Measurements from ENCODE around the gene VAV3. TPM values are rescaled to one million over a fixed set of nuclear protein-coding genes. Genes with fewer than 3 reads are reported as not detected.

Gene VAV3
- total RNA-seq, 2 donors from 2014 or later = 6.9 to 7.7 TPM

- TF ChIP-seq CTCF (IDR thresholded peaks at IDR 0.05) = no peak
- no peak overlapping the region for H3K27ac ChIP-seq
- H3K9me3 ChIP-seq = no peaks in the 10 kb centered on the region
- no peaks in the 10 kb centered on the region for H3K36me3 ChIP-seq
- no peak overlapping the region for H3K4me3 ChIP-seq
- ATAC-seq (ENCODE audit: insufficient number of reproducible peaks, low FRiP score, low read depth) = no peak
- no peaks in the 10 kb centered on the region for H3K27me3 ChIP-seq (replicated peaks; ENCODE audit: insufficient read depth)
- peaks cover 0 to 8% of the 10 kb centered on the region in 2 donors for H3K4me1 ChIP-seq (ENCODE audit: control insufficient read depth in 1 of 2, low read depth in 2 of 2)
- DNase-seq (ENCODE audit: low spot score) = no peak
Observed at GRCh38 chr1:107939256-107939655, 25.7 kb downstream of the VAV3 start.

- TF ChIP-seq CTCF (IDR thresholded peaks at IDR 0.05) = no peak
- H3K4me1 ChIP-seq (ENCODE audit: control insufficient read depth in 1 of 2, low read depth in 2 of 2) = peaks cover 0 to 8% of the 10 kb centered on the region in 2 donors
- no peaks in the 10 kb centered on the region for H3K9me3 ChIP-seq
- ATAC-seq (ENCODE audit: insufficient number of reproducible peaks, low FRiP score, low read depth) (no peak), DNase-seq (ENCODE audit: low spot score) (no peak)
- no peak overlapping the region for H3K4me3 ChIP-seq
- H3K27ac ChIP-seq = no peak overlapping the region
- H3K36me3 ChIP-seq = no peaks in the 10 kb centered on the region
- no peaks in the 10 kb centered on the region for H3K27me3 ChIP-seq (replicated peaks; ENCODE audit: insufficient read depth)
Observed at GRCh38 chr1:107936498-107937481, 28.2 kb downstream of the VAV3 start.

- no peak for DNase-seq (ENCODE audit: low spot score)
- TF ChIP-seq CTCF (IDR thresholded peaks at IDR 0.05) = no peak
- no peak for ATAC-seq (ENCODE audit: insufficient number of reproducible peaks, low FRiP score, low read depth)
- H3K27ac ChIP-seq = no peak overlapping the region
- H3K4me3 ChIP-seq = no peak overlapping the region
- H3K9me3 ChIP-seq = no peaks in the 10 kb centered on the region
- H3K4me1 ChIP-seq (ENCODE audit: control insufficient read depth in 1 of 2, low read depth in 2 of 2) = peaks cover 0 to 5% of the 10 kb centered on the region in 2 donors
- no peaks in the 10 kb centered on the region for H3K27me3 ChIP-seq (replicated peaks; ENCODE audit: insufficient read depth)
- no peaks in the 10 kb centered on the region for H3K36me3 ChIP-seq
Observed at GRCh38 chr1:107935396-107936064, 29.4 kb downstream of the VAV3 start.

- ATAC-seq (ENCODE audit: insufficient number of reproducible peaks, low FRiP score, low read depth) (no peak), DNase-seq (ENCODE audit: low spot score) (no peak)
- no peak for TF ChIP-seq CTCF (IDR thresholded peaks at IDR 0.05)
- H3K4me1 ChIP-seq (ENCODE audit: control insufficient read depth in 1 of 2, low read depth in 2 of 2) = no peaks in the 10 kb centered on the region
- no peak overlapping the region for H3K27ac ChIP-seq
- H3K36me3 ChIP-seq = no peaks in the 10 kb centered on the region
- H3K9me3 ChIP-seq = no peaks in the 10 kb centered on the region
- H3K4me3 ChIP-seq = no peak overlapping the region
- no peaks in the 10 kb centered on the region for H3K27me3 ChIP-seq (replicated peaks; ENCODE audit: insufficient read depth)
Observed at GRCh38 chr1:107934578-107934977, 30.4 kb downstream of the VAV3 start.

DNA sequence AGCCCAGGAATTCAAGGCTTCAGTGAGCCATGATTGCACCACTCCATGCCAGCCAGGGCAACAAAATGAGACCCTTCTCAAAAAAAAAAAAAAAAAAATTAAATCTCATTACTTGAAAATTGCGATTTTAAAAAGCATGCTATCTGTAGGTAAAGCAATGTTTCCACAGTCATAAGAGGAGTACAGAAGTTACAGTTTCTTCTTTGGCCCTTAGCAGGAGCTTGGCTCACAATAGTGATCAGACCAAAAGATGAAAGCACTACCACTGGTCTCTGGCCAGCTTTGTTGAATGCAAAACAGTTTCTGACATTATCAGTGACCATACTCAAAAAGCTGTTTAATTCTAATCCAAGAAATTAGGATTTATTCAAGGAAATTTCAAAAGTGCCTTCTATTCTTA is 31.2 kb downstream of the VAV3 start:
- TF ChIP-seq CTCF (IDR thresholded peaks at IDR 0.05) = no peak
- H3K9me3 ChIP-seq = no peaks in the 10 kb centered on the region
- H3K27me3 ChIP-seq (replicated peaks; ENCODE audit: insufficient read depth) = no peaks in the 10 kb centered on the region
- no peak overlapping the region for H3K27ac ChIP-seq
- ATAC-seq (ENCODE audit: insufficient number of reproducible peaks, low FRiP score, low read depth) (no peak), DNase-seq (ENCODE audit: low spot score) (no peak)
- H3K36me3 ChIP-seq = no peaks in the 10 kb centered on the region
- no peak overlapping the region for H3K4me3 ChIP-seq
- no peaks in the 10 kb centered on the region for H3K4me1 ChIP-seq (ENCODE audit: control insufficient read depth in 1 of 2, low read depth in 2 of 2)
